ENCODE data around the gene FHAD1.

The FHAD1 gene

DNA sequence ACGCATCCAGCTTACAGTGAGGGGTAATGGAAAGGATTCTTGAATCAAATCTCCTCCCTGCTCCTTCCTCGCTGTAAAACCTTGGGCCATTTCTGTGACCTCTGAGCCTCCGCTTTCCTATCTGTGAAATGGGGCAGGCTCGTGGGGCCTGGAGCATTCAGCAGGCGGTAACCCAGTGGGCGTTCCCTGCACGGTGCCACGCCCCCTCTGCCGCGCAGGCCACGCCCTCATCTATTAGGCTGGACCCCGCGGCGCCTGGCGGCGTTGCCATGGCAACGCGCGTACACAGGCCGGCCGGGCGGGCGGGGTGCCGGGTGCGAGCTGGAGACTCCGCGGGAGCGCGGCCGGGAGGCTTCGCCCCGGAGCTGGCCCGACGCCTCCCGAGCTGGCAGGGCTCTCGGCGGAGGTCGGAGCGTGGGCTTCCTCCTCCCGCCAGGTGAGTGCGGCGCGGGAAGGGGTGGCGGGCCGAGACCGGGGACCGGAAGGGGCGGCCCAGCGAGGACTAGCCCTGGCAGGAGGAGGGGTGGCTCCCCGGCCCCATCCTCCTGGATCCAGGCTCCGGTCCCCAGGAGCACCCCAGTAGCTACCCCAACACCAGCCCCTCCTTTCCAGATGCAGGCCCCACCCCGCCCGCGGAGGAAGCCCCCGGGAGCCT is at the start of gene FHAD1:
Gene FHAD1 (plus strand): TSS at position 264 of the 655 bp plus-strand sequence. CDS start 4,562 bp downstream, outside the sequence.
- peak in 1 of 2 donors; percentile 30 for DNase-seq (ENCODE audit: extremely low read depth in 1 of 2, low read depth in 1 of 2)

DNA sequence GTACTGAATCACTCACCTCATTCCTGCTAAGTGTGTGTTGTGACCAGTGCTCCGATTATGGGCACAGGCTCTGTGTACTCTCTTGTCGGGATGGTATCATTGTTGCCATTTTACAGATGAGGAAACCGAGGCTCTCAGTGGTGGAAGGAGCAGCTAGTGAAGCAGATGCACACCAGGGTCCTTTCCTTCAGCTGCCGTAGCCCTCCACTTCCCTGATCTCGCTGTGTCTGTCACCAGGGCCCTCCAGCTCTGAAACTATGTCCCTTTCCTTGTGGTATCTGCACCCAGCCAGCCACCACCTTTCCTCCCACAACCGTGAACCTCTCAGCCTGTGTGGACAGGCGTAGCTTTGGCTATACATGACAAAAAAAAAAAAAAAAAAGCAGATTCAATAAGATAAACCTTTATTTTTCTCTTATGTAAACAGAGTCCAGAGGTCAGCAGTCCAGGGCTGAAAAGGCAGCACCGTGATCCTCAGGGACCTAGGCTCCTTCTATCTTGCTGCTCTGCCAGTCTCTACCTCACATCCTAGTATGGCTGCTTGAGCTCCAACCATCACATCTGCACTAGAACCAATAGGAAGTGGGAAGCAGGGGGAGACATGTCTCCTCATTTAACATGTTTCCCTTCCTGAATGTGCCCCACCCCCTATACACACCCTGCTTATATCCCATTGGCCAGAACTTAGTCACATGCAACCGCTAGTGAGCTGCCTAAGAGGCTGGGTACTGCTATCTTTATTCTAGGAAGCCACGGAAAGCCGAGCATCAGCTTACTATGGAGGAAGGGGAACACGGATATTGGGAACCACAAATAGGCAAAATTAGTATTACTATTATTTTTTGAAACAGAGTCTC is 49.2 kb upstream of the FHAD1 start:
- DNase-seq (ENCODE audit: extremely low read depth in 1 of 2, low read depth in 1 of 2) = no peak

DNA sequence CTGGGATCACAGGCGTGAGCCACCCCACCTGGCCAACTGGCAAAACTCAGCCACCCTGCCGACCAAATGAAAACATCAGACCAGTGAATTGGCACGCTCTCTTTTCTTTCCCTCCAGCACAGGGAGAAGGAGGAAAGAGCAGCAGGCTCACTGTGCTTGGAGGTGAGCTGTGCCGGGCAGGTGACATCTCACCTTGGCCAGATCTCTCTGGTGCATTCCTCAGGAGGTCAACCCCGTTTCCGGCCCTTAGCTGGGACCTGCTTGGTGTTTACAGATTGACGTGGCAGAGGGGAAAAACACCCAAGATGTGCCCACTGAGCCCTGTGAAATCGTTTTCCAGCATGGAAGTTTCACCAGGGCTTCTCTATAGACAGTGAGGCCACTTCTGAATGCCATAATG is 48.3 kb upstream of the FHAD1 start:
- DNase-seq (ENCODE audit: extremely low read depth in 1 of 2, low read depth in 1 of 2) = no peak

DNA sequence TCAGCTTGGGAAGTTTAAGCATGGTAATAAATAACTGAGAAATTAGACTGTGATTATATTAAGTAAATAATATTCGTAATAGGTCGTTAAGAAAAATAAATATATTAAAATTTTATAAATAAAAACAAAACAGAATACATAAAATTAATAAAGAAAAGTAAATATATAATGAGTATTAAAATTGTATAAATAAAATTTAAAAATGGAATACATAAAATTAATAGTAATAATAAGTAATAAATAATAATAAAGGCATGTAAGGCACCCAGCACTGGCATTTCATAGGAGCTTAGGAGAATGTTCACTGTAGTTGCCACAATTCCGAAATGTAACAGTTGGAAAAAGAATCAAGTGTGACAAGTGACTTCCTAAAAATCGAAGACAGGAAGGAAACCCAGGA is 45.8 kb upstream of the FHAD1 start:
- no peak for DNase-seq (ENCODE audit: extremely low read depth in 1 of 2, low read depth in 1 of 2)

DNA sequence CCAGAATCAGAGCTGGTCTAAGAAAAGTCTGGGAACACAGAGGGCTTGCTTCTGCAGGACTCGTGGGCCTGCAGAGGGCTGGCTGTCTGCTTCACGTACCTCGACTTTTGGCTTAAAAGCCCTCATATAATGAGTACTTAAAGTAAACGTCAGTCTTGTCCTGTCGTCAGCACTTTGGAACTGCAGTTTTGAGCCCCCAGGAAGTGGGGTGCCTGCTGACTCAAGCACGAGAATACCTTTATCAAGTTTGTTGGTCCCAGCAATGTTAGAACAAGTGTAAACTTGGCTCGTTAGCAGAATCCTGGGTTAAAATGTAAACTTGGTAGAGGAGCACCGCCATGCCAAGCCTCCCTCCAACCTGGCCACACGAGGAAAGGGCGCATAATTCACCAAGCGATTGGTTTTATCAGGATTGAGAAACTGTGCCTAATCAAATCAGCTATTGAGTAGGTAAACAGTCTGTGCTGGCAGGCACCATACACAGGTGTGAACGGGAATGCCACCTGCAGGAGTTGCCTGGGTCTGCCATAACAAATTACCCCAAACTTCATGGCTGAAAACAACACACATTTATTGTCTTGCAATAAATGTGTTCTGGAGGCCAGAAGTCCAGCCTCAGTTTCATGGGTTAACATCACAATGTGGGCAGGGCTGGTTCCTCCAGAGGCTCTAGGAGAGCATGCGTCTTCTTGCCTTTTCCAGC is 45.0 kb upstream of the FHAD1 start:
- no peak for DNase-seq (ENCODE audit: extremely low read depth in 1 of 2, low read depth in 1 of 2)

DNA sequence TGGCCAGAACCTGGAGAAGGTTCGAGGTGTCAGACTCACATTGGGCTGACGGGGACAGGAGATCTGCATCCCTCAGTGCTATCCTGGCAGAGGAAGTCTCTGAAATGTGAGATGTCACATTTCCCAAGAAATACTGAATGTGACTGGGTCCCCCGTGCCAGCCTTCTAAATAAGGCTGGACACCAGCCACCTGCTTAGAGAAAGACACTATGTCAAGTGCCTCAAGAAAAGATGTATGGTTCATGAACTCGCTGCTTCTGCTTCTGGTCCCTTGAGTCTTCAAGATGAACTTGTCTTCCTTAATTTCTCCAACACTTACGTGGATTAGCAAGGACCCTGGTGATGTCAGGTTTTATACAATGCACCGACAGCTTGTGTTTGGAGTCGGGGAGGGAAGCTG is 42.1 kb upstream of the FHAD1 start:
- no peak for DNase-seq (ENCODE audit: extremely low read depth in 1 of 2, low read depth in 1 of 2)

DNA sequence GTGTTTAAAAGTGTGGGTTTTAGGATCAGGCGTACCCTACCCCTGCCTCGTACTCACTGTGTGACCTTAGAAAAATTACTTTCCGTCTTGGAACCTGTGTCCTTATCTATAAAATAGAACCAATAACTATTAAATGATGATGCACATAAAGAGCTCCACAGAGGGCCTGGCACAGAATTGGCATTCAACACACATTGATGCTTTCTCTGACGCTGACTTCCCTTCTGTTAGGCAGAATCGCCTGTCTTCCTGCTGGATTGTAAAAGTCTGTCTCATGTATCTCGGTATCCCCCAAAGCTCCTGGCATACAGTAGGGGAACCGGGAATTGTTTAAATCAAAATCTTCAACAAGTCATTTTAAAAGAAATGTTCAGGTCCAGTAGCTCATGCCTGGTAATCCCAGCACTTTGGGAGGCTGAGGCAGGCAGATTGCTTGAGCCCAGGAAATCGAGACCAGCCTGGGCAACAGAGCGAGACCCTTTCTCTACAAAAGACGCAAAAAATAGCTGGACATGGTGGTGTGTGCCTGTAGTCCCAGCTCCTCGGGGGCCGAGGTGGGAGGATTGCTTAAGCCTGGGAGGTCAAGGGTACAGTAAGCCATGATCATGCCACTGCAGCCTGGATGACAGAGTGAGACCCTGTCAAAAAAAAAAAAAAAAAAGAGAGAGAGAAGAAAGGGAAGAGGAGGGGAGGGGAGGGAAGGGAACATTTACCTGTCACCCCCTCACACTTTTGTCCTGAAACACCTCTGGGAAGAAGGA is 41.3 kb upstream of the FHAD1 start:
- DNase-seq (ENCODE audit: extremely low read depth in 1 of 2, low read depth in 1 of 2) = no peak

DNA sequence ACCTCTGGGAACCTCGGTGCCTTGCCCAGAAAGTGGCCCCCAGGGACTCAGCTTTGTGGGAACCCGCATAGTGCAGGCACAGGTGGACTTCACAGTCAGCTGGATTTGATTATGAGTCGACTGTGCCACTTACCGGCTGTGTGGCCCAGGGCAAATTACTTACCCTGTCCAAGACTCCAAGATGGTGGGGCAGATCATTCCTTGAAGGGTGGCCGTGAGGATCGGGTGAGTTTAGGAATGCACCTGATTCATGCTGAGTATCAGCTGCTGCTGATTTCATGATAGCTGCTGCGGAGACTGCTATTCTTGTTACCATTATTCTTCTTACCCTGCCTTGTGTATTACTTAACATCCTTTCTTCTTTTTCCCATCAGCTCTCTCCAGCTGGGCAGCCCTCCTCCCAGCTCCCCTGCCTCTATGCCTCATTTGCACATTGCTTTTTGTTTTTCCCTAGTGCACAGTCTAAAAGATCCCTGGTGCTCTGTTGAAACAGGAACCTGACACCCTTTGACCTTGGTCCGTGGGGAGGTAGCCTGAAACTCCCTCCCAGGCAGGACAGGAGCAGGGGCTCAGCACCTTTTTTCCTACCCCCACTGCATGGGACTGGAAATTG is 40.5 kb upstream of the FHAD1 start:
- no peak for DNase-seq (ENCODE audit: extremely low read depth in 1 of 2, low read depth in 1 of 2)

DNA sequence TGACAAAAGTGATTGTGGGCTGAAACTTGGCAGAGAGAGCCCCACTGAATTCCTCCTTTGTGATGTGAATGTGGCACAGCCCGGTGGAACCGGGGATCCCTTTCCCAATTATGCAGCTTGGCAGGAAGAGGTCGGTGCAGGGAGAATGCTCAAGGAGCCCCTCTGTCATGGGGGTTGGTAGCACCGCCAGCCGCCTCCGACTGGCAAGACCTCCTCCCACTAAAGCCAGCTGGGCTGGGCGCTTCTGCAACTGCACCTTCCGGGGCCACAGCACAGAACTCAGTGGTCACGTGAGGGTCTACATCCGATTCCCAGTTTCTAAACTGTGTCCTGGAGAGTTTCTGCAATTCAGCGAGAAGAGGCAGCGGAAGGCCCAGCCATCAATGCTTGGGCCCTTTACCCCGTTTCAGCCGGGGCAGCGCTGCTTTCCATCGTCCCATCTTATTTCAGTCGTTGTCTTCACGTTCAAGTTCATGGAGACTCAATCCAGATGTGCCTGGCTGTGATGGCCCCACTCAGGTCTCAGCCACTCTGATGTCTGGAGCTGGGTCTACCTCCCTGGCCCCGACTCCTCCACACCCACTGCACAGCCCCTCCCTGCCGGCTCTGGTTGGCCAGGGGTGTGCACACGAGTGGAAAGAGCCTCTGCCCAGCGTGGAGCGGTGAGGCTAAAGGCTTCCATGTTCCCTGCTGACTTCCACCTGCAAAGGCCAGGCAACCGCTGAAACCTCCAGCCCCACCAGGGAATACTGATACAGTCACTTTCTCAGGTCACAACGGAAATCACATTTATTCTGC is 39.8 kb upstream of the FHAD1 start:
- no peak for DNase-seq (ENCODE audit: extremely low read depth in 1 of 2, low read depth in 1 of 2)

DNA sequence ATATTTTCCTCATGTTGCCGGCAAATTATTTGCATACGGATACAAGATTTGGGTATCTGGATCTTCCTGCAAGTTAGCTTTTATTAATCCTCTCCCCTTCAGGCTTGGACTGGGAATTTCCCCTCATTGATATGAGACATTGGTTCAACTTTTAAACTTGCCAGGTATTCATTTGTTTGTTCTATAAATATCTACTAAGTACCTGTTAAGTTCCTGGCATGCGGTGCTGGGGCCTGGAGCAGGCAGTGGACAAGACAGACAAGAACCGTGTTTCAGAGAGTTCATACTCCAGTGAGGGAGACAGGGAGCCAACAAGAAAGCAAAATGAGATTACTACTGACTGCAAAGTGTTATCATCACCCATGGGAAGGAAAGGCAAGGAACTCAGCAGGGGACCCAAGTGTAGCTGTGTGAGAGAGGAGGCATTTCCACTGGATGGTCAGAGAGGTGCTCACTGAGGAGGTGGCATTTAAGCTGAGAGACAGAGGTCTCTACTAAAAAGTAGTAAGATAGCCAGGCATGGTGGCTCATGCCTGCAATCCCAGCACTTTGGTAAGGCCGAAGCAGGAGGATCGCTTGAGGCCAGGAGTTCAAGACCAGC is 39.1 kb upstream of the FHAD1 start:
- no peak for DNase-seq (ENCODE audit: extremely low read depth in 1 of 2, low read depth in 1 of 2)

DNA sequence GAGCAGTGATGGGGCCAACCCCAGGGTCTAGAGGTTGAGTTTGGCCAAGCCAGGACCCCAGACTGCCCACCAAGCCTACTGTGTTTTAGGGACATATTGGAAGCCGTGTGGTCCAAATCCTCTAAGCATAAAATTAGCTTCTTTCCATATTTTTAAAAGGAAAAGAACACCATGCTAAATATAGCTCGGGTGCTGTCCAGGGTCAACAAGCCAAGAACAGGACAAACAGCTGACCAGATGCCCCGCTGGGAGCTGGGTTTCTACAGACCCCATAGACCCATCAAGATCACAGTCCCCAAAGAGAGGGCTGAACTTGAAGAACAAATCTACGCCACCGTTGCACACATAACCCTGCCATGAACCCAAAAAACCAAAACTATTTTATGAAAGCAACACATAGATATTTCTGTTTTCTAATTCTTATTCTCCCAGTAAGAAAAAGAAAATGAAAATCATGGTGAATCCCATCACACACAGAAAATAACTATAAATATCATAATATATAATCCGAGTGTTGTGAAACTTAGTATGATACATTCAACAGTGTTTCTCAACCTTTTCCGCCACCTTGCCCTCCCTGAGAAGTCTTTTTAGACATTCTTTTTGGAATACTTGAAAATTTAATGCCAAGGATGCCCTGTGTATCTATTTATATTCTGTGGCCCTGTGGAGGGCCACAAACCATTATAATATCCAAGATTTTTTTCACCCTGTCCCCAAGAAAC is 36.2 kb upstream of the FHAD1 start:
- DNase-seq (ENCODE audit: extremely low read depth in 1 of 2, low read depth in 1 of 2) = no peak

DNA sequence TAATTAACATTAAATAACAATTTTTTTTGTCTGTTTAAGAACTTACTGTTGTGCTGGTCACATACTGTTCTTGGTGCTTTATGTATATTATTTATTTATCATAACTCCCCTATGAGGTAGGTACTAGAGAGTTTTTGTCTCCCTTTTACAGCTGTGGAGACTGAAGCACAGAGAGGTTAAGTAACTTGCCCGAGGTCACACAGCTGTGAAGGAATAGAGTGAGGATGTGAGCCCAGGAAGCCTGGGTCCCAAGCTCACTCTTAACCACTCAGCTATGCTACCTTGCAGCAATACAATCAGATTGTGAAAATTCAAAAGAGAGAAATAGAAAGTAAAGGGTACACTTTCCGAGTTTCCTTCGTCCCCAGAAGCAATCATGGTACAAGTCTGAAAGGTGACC is 35.6 kb upstream of the FHAD1 start:
- DNase-seq (ENCODE audit: extremely low read depth in 1 of 2, low read depth in 1 of 2) = no peak

DNA sequence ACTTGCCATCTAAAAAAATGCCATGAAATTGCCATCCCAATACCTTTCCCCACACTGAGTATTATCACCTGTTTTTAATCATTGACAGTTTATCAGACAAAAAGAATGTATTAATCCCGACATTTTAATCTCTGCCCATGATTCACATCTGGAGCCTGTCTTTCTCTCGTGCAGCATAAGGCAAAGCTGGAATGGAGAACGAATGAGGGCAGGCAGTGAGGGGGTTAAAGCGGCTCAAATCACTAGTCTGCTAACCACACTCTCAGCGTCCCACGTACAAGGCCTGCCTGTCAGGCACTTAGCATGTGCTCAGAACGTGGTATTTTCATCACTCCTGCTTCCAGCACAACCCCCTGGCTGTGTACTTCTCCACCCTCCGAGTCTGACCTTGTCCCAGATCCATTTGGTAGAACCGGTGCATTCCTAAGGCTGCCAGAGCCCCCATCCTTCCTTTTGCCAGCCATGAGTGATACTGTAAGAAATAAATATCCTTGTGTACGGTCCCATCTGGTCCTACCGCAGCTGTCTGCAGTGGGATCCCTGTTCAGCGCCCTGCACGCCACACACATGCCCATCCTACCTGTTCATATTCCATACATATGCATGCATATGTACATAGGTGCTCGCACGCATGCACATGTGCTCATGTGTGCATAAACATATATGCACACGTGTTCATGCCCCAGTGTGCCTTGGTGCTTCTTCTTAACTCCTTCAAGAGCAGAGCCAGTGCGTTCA is 34.6 kb upstream of the FHAD1 start:
- DNase-seq (ENCODE audit: extremely low read depth in 1 of 2, low read depth in 1 of 2) = no peak

DNA sequence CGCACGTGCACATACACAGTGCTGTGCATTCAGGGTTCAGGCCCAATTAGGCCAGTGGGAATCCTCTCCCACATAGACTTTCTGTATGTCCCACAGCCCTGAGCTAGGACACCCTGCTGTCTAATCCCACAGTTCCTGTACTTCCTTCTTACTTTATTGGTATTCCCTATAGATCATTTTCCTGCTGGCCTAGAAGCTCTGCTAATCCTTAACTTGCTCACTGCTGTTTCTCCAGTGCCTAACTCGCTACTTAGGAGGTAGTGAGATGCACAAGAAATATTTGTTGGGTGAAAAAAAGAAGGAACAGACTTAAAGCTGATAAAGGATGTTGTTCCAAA is 34.1 kb upstream of the FHAD1 start:
- DNase-seq (ENCODE audit: extremely low read depth in 1 of 2, low read depth in 1 of 2) = no peak

DNA sequence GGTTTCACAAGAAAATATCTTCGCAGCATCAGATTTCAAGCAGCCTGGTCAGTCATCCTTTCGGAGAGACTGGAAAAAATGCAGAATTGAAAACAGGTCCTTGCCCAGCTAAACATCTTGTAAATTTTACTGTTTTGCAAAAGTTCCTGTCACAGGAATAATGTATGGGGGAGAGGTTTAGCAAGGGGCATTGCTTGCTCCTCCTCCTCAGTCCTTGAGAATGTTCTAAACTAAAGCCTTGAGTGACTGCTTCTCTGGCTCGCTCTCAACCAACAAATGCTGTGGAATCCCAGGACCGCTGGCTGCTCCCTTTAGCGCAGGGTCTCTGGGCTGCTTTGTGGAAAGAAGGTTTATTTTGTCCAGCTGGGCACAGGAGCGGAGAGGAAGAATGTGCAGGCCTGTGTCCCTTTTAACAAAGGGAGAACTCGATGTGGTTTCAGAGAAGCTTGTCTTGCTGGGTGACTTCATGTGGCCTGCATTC is 33.6 kb upstream of the FHAD1 start:
- DNase-seq (ENCODE audit: extremely low read depth in 1 of 2, low read depth in 1 of 2) = no peak

DNA sequence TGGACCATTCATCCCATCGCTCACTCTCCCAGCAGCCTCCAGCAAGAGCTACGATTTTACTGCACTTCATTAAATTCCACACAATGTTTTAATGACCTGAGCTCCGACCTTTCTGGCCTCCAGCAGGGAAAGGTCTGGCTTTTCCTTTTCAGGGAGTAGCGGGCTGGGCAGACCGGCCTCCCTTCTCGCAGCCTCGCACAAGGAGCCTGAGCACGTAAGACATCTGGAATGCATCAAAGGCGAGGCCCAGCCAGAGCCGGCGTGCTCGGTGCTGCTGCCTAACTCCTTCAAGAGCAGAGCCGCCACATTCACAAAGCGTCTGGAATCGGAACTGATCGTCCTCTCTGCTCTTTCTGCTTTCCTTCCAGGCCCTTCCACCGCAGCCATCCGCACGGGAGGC is 32.5 kb upstream of the FHAD1 start:
- DNase-seq (ENCODE audit: extremely low read depth in 1 of 2, low read depth in 1 of 2) = no peak

DNA sequence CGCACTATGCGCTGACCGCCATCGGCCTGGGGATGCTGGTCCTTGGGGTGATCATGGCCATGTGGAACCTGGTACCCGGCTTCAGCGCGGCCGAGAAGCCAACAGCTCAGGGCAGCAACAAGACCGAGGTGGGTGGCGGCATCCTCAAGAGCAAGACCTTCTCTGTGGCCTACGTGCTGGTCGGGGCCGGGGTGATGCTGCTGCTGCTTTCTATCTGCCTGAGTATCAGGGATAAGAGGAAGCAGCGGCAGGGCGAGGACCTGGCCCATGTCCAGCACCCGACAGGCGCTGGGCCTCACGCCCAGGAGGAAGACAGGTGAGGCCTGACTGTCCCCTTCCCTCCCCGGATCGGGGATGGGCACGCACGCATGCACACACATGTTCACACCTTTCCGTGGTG is 31.9 kb upstream of the FHAD1 start:
- DNase-seq (ENCODE audit: extremely low read depth in 1 of 2, low read depth in 1 of 2) = no peak

DNA sequence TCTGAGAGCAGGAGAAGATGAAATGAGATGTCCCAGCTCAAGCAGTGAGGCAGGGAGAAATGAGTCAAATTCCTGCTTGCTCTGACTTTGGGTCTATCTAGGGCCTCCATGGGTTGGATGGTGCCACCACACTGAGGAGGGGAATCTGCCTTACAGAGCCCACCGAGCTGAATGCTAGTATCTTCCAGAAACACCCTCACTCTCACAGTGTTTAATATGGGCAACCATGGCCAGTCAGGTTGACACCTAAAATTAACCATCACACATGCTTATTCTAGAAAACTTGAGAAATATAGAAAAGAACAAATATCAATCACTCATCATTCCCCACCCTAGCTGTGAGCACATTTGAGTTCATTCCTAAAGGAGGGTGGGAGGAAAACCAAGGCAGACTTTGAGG is 29.4 kb upstream of the FHAD1 start:
- no peak for DNase-seq (ENCODE audit: extremely low read depth in 1 of 2, low read depth in 1 of 2)
